HEK293 (cell line): ENCODE results near the gene SNAPC2.

ENCODE experiments used
- CTCF ChIA-PET: fragments of 350-600 bp; formaldehyde crosslinking; extraction: SDS; loops from one replicate; lab custom pipeline; 2021; ENCODE audit warnings: antibody characterized with exemption; lab: Yijun Ruan, JAX
- POLR2A ChIA-PET: fragments of 300-600 bp; formaldehyde crosslinking; extraction: SDS; loops from one replicate; lab custom pipeline; 2020; ENCODE audit warnings: antibody characterized with exemption, inconsistent platforms; lab: Yijun Ruan, JAX
- H3K27ac ChIP-seq: fragments of 200-500 bp; sonication (Bioruptor generic); 2 replicates; pipeline ENCODE4 v1.5.1; 2014; ENCODE audit warnings: low read depth, low read length, control low read depth, inconsistent platforms; ENCODE audit errors: extremely low read depth
- H3K36me3 ChIP-seq, 2 experiments: fragments of 200-500 bp in 1 of 2; sonication (Bioruptor generic) in 1 of 2; 1 replicate in 1 of 2; 2 replicates in 1 of 2; pipeline ENCODE4 v1.5.1; 2014 to 2017; ENCODE audit warnings: inconsistent platforms in 2 of 2, low read length in 2 of 2; ENCODE audit not compliant: control insufficient read depth in 2 of 2, insufficient read depth in 1 of 2
- H3K4me1 ChIP-seq: fragments of 200-500 bp; sonication (Bioruptor generic); 2 replicates; pipeline ENCODE4 v1.5.1; 2014; ENCODE audit warnings: mild to moderate bottlenecking, low read length, inconsistent platforms; ENCODE audit not compliant: control insufficient read depth, insufficient read depth
- H3K4me3 ChIP-seq: 2 replicates; pipeline ENCODE4 v1.5.1; 2011; ENCODE audit warnings: low read depth, mild to moderate bottlenecking, control low read depth, low read length, moderate library complexity
- H3K9me3 ChIP-seq: fragments of 200-500 bp; sonication (Bioruptor generic); 2 replicates; pipeline ENCODE4 v1.5.1; 2014; ENCODE audit warnings: low read depth, low read length, inconsistent platforms; ENCODE audit not compliant: control insufficient read depth, insufficient read depth
- BCL11A ChIP-seq: fragments of 450-650 bp; formaldehyde crosslinking; IDR thresholded peaks from 2 replicates; pipeline ENCODE4 v1.5.1; 2016; ENCODE audit warnings: low read depth, missing biosample characterization, missing genetic modification characterization
- OVOL3 ChIP-seq: fragments of 450-650 bp; formaldehyde crosslinking; IDR thresholded peaks from 2 replicates; pipeline ENCODE4 v1.5.1; 2016; ENCODE audit warnings: missing biosample characterization, missing genetic modification characterization
- PRDM10 ChIP-seq: fragments of 450-650 bp; formaldehyde crosslinking; IDR thresholded peaks from 2 replicates; pipeline ENCODE4 v1.5.1; 2016; ENCODE audit warnings: missing biosample characterization, missing genetic modification characterization
- PRDM4 ChIP-seq: fragments of 450-650 bp; formaldehyde crosslinking; IDR thresholded peaks from 2 replicates; pipeline ENCODE4 v1.5.1; 2017; ENCODE audit warnings: missing biosample characterization, missing genetic modification characterization
- SCRT1 ChIP-seq: fragments of 450-650 bp; formaldehyde crosslinking; IDR thresholded peaks from 2 replicates; pipeline ENCODE4 v1.5.1; 2016; ENCODE audit warnings: missing biosample characterization, missing genetic modification characterization, borderline replicate concordance
- TCF7L2 ChIP-seq: IDR thresholded peaks from 2 replicates; pipeline ENCODE4 v1.6.1; 2011; ENCODE audit warnings: low read depth, mild to moderate bottlenecking, inconsistent platforms, low read length, moderate library complexity, borderline replicate concordance
- YY1 ChIP-seq: fragments of 450-650 bp; formaldehyde crosslinking; IDR thresholded peaks from 2 replicates; pipeline ENCODE4 v1.5.1; 2018; ENCODE audit warnings: missing biosample characterization, missing genetic modification characterization
- ZBTB7A ChIP-seq: fragments of 450-650 bp; formaldehyde crosslinking; IDR thresholded peaks from 2 replicates; pipeline ENCODE4 v1.5.1; 2016; ENCODE audit warnings: low read depth, missing biosample characterization, missing genetic modification characterization
- ZNF354C ChIP-seq: fragments of 450-650 bp; formaldehyde crosslinking; IDR thresholded peaks from 2 replicates; pipeline ENCODE4 v1.5.1; 2016; ENCODE audit warnings: missing biosample characterization, missing genetic modification characterization, low read depth, borderline replicate concordance
- ZNF394 ChIP-seq: fragments of 450-650 bp; formaldehyde crosslinking; IDR thresholded peaks from 2 replicates; pipeline ENCODE4 v1.5.1; 2016; ENCODE audit warnings: missing biosample characterization, missing genetic modification characterization, mild to moderate bottlenecking, moderate library complexity, borderline replicate concordance
- ZNF561 ChIP-seq: fragments of 450-650 bp; IDR thresholded peaks from 2 replicates; pipeline ENCODE4 v1.5.1; 2018; ENCODE audit warnings: missing biosample characterization, missing genetic modification characterization, borderline replicate concordance
- ZNF654 ChIP-seq: fragments of 450-650 bp; formaldehyde crosslinking; IDR thresholded peaks from 2 replicates; pipeline ENCODE4 v1.5.1; 2016; ENCODE audit warnings: low read depth, missing biosample characterization, missing genetic modification characterization
- ZNF660 ChIP-seq: fragments of 450-650 bp; IDR thresholded peaks from 2 replicates; pipeline ENCODE4 v1.5.1; 2018; ENCODE audit warnings: missing biosample characterization, mild to moderate bottlenecking, missing genetic modification characterization
- ZNF692 ChIP-seq: fragments of 450-650 bp; formaldehyde crosslinking; IDR thresholded peaks from 2 replicates; pipeline ENCODE4 v1.5.1; 2016; ENCODE audit warnings: missing biosample characterization, missing genetic modification characterization
- TF ChIP-seq, protein P1 (sequence below): fragments of 450-650 bp; formaldehyde crosslinking; optimal IDR thresholded peaks from 2 replicates; pipeline ENCODE3; 2016; ENCODE audit warnings: missing biosample characterization, mild to moderate bottlenecking, missing genetic modification characterization
- TF ChIP-seq, protein P2 (sequence below): fragments of 450-650 bp; formaldehyde crosslinking; IDR thresholded peaks from 2 replicates; pipeline ENCODE4 v1.5.1; 2017; ENCODE audit warnings: missing biosample characterization, missing genetic modification characterization
- TF ChIP-seq, protein P3 (sequence below): fragments of 450-650 bp; formaldehyde crosslinking; IDR thresholded peaks from 2 replicates; pipeline ENCODE4 v1.5.1; 2016; ENCODE audit warnings: missing biosample characterization, missing genetic modification characterization
- TF ChIP-seq, protein P4 (sequence below): fragments of 450-650 bp; formaldehyde crosslinking; IDR thresholded peaks from 2 replicates; pipeline ENCODE4 v1.5.1; 2016; ENCODE audit warnings: missing biosample characterization, missing genetic modification characterization

Gene SNAPC2

DNA sequence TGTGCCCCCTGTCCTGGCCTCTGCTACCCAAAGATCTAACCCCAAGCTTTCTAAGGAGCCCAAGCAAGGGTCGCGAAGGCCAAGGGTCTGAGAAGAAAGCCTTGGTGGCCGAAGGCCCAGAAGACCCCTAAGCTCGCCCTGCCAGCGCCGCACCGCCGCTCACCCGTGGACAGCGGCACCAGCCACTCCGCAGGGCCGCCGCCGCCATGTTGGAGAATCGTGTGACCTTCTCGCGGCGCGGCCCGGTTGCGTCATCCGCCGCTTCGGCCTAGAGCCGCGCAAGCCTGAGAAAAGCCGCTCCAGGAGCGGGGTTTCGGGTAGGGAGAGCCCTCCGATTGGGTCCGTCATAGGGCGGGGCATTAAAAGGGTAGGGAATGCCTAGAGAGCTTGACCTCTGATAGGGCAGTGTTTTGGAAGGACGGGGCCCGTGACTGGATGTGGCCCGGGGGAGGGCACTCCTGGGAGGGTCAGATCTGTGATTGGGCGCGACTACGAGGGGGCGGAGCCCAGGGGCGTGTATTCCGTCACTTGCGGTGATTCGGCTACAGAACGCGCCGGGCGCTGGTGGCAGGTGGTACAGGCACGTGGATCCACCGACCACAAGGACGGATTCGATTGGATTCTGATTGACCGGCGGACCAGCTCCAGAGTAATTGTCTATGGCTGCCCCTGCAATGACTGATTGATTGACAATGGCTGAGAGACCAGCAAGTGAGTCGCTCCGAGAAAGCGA, 23.5 kb downstream of the SNAPC2 start, which contains the start of gene TIMM44:
TSS of gene TIMM44 (minus strand) at position 223 of the 733 bp plus-strand sequence. CDS start at position 208, 15 bp downstream.
- CTCF ChIA-PET = interaction anchor here (0.5 to 2.6 kb wide), 37 partner anchors 9 to 567 kb away, joined by 3 to 26 read pairs (median 5); partner anchors contain the start of genes CTXN1, MAP2K7 and SNAPC2
- POLR2A ChIA-PET = interaction anchor here (0.5 to 4.2 kb wide), 40 partner anchors 9 to 874 kb away, joined by 3 to 60 read pairs (median 4); partner anchors contain the start of genes CCL25, CTXN1, ELAVL1 and MAP2K7
- H3K4me1 ChIP-seq = no peaks in the 10 kb centered on the region
- H3K27ac ChIP-seq = peak within 1 kb of the TSS; percentile 90
- H3K9me3 ChIP-seq = no peaks in the 10 kb centered on the region
- peaks cover 0 to 30% of the 10 kb centered on the region in 2 experiments; a peak in 2 of 3 replicates for H3K36me3 ChIP-seq
- peak within 1 kb of the TSS; percentile 99 for H3K4me3 ChIP-seq
- TF ChIP-seq ZNF394 (tag by site-specific recombination) = no peak
- no peak for TF ChIP-seq SCRT1 (tag by site-specific recombination)
- TF ChIP-seq TCF7L2 = no peak
- TF ChIP-seq ZNF692 = 0 out of 2 replicates have a peak, but pooled peaks have one; percentile 7
- peak; percentile 8; the same call in 1 of the 2 replicates for TF ChIP-seq OVOL3
- TF ChIP-seq PRDM4 (tag by site-specific recombination) = 0 out of 2 replicates have a peak, but pooled peaks have one; percentile 35
- TF ChIP-seq ZNF354C (tag by site-specific recombination) = no peak
- TF ChIP-seq YY1 (tag by site-specific recombination) = peak; percentile 93
- TF ChIP-seq, protein P1, sequence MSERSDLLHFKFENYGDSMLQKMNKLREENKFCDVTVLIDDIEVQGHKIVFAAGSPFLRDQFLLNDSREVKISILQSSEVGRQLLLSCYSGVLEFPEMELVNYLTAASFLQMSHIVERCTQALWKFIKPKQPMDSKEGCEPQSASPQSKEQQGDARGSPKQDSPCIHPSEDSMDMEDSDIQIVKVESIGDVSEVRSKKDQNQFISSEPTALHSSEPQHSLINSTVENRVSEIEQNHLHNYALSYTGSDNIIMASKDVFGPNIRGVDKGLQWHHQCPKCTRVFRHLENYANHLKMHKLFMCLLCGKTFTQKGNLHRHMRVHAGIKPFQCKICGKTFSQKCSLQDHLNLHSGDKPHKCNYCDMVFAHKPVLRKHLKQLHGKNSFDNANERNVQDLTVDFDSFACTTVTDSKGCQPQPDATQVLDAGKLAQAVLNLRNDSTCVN (tag by site-specific recombination) = peak; percentile 88
- peak; percentile 55 for TF ChIP-seq ZNF660 (tag by site-specific recombination)
- peak; percentile 63 for TF ChIP-seq PRDM10 (tag by site-specific recombination)
- 0 out of 2 replicates have a peak, but pooled peaks have one; percentile 51 for TF ChIP-seq BCL11A (tag by site-specific recombination)
- TF ChIP-seq ZBTB7A = peak; percentile 55; the same call in 1 of the 2 replicates
- TF ChIP-seq ZNF654 = no peak
- TF ChIP-seq, protein P2, sequence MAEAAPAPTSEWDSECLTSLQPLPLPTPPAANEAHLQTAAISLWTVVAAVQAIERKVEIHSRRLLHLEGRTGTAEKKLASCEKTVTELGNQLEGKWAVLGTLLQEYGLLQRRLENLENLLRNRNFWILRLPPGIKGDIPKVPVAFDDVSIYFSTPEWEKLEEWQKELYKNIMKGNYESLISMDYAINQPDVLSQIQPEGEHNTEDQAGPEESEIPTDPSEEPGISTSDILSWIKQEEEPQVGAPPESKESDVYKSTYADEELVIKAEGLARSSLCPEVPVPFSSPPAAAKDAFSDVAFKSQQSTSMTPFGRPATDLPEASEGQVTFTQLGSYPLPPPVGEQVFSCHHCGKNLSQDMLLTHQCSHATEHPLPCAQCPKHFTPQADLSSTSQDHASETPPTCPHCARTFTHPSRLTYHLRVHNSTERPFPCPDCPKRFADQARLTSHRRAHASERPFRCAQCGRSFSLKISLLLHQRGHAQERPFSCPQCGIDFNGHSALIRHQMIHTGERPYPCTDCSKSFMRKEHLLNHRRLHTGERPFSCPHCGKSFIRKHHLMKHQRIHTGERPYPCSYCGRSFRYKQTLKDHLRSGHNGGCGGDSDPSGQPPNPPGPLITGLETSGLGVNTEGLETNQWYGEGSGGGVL = no peak
- TF ChIP-seq, protein P3, sequence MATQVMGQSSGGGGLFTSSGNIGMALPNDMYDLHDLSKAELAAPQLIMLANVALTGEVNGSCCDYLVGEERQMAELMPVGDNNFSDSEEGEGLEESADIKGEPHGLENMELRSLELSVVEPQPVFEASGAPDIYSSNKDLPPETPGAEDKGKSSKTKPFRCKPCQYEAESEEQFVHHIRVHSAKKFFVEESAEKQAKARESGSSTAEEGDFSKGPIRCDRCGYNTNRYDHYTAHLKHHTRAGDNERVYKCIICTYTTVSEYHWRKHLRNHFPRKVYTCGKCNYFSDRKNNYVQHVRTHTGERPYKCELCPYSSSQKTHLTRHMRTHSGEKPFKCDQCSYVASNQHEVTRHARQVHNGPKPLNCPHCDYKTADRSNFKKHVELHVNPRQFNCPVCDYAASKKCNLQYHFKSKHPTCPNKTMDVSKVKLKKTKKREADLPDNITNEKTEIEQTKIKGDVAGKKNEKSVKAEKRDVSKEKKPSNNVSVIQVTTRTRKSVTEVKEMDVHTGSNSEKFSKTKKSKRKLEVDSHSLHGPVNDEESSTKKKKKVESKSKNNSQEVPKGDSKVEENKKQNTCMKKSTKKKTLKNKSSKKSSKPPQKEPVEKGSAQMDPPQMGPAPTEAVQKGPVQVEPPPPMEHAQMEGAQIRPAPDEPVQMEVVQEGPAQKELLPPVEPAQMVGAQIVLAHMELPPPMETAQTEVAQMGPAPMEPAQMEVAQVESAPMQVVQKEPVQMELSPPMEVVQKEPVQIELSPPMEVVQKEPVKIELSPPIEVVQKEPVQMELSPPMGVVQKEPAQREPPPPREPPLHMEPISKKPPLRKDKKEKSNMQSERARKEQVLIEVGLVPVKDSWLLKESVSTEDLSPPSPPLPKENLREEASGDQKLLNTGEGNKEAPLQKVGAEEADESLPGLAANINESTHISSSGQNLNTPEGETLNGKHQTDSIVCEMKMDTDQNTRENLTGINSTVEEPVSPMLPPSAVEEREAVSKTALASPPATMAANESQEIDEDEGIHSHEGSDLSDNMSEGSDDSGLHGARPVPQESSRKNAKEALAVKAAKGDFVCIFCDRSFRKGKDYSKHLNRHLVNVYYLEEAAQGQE = peak; percentile 91
- TF ChIP-seq, protein P4, sequence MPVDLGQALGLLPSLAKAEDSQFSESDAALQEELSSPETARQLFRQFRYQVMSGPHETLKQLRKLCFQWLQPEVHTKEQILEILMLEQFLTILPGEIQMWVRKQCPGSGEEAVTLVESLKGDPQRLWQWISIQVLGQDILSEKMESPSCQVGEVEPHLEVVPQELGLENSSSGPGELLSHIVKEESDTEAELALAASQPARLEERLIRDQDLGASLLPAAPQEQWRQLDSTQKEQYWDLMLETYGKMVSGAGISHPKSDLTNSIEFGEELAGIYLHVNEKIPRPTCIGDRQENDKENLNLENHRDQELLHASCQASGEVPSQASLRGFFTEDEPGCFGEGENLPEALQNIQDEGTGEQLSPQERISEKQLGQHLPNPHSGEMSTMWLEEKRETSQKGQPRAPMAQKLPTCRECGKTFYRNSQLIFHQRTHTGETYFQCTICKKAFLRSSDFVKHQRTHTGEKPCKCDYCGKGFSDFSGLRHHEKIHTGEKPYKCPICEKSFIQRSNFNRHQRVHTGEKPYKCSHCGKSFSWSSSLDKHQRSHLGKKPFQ (tag by site-specific recombination) = no peak
- 0 out of 2 replicates have a peak, but pooled peaks have one; percentile 19 for TF ChIP-seq ZNF561 (tag by site-specific recombination)
